Measurements from ENCODE around the gene CASS4. TPM values are rescaled to one million over a fixed set of nuclear protein-coding genes. Genes with fewer than 3 reads are reported as not detected.

CASS4 gene
- total and polyA plus RNA-seq, 9 of the 15 experiments (the other 6 are each of a cell fraction or from before 2014, with no cell fraction given) = 8.1 to 53.8 (median 26.7) TPM

GRCh38 chr20:56362833-56363413 lies 49.1 kb upstream of the CASS4 start (continued):
- TF ChIP-seq E4F1 (CRISPR knock-in tag; IDR thresholded peaks at IDR 0.05; ENCODE audit: borderline replicate concordance) = no peak
- TF ChIP-seq CBX1 (IDR thresholded peaks at IDR 0.05; ENCODE audit: low read depth) = no peak
- TF ChIP-seq CHD2 (IDR thresholded peaks at IDR 0.05; ENCODE audit: low read depth, low read length) = no peak
- no peak for TF ChIP-seq CBFB (CRISPR knock-in tag; IDR thresholded peaks at IDR 0.05)
- peak; percentile 89 for TF ChIP-seq USF1 (CRISPR knock-in tag; IDR thresholded peaks at IDR 0.05)
- no peak for TF ChIP-seq RFX1 (IDR thresholded peaks at IDR 0.05)
- no peak for TF ChIP-seq RBM14 (IDR thresholded peaks at IDR 0.05; ENCODE audit: borderline replicate concordance, insufficient read depth, low read depth, low read length)
- no peak for TF ChIP-seq PHF8 (IDR thresholded peaks at IDR 0.05; ENCODE audit: borderline replicate concordance, low read length)
- peak; percentile 95 for TF ChIP-seq CCNT2 (IDR thresholded peaks at IDR 0.05; ENCODE audit: borderline replicate concordance, extremely low read depth, insufficient read length, low read depth, low read length)
- peak; percentile 72 for TF ChIP-seq ZBTB9 (CRISPR knock-in tag; IDR thresholded peaks at IDR 0.05)
- peak; percentile 40 for TF ChIP-seq TFE3 (CRISPR knock-in tag; IDR thresholded peaks at IDR 0.05)
- TF ChIP-seq MTA1 (IDR thresholded peaks at IDR 0.05; ENCODE audit: borderline replicate concordance) = peak; percentile 74; the same call in 1 of the 2 replicates
- TF ChIP-seq THAP12 (CRISPR knock-in tag; IDR thresholded peaks at IDR 0.05) = 0 out of 2 replicates have a peak, but pooled peaks have one; percentile 54
- TF ChIP-seq POLR2AphosphoS2 (IDR thresholded peaks at IDR 0.05; ENCODE audit: low read length) = no peak
- TF ChIP-seq ZHX1 (conservative IDR thresholded peaks at IDR 0.05; ENCODE audit: low read length) = no peak
- no peak for TF ChIP-seq U2AF2 (optimal IDR thresholded peaks at IDR 0.05; ENCODE audit: low read depth, low read length)
